Measurements from ENCODE around the gene GNAI2.

Gene GNAI2

DNA sequence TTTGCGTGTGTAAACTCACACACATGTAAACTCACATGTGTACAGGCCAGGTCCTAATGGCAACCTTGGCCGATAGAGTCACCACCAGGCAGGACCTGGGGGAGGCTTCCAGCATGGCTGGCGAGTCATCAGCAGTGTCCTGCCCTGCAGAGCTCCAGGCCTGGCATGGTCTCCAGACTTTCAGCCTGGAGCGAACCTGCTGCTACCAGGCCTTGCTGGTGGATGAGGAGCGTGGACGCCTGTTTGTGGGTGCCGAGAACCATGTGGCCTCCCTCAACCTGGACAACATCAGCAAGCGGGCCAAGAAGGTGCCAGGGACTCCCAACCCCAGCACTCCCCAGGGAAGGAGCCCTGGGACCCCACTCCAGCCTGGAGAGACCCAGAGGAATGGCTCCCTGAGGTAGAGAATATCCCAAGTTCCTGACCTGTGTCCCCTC lies 34.0 kb downstream of the GNAI2 start:
- peak; percentile 14; the same call in 2 of the 3 replicates for ATAC-seq
- TF ChIP-seq TCF4 (CRISPR knock-in tag; IDR thresholded peaks at IDR 0.05; ENCODE audit: borderline replicate concordance), result no peak
- no peak for TF ChIP-seq OSR1 (CRISPR knock-in tag; IDR thresholded peaks at IDR 0.05)
- TF ChIP-seq CSRNP3 (CRISPR knock-in tag; IDR thresholded peaks at IDR 0.05), result no peak
- no peak for TF ChIP-seq ZFP3 (CRISPR knock-in tag; IDR thresholded peaks at IDR 0.05)
- TF ChIP-seq ZNF70 (CRISPR knock-in tag; IDR thresholded peaks at IDR 0.05), result no peak
- TF ChIP-seq ESRRG (CRISPR knock-in tag; IDR thresholded peaks at IDR 0.05), result no peak
- no peak for TF ChIP-seq CSDC2 (CRISPR knock-in tag; IDR thresholded peaks at IDR 0.05)
- no peak for TF ChIP-seq ZNF565 (CRISPR knock-in tag; conservative IDR thresholded peaks at IDR 0.05; ENCODE audit: low read depth)
- no peak for TF ChIP-seq ZC3H10 (CRISPR knock-in tag; IDR thresholded peaks at IDR 0.05)
- TF ChIP-seq PPARA (CRISPR knock-in tag; IDR thresholded peaks at IDR 0.05; ENCODE audit: borderline replicate concordance), result no peak
- TF ChIP-seq TOX (CRISPR knock-in tag; IDR thresholded peaks at IDR 0.05; ENCODE audit: borderline replicate concordance), result no peak
- no peak for TF ChIP-seq ZFP30 (CRISPR knock-in tag; IDR thresholded peaks at IDR 0.05)
- TF ChIP-seq ZNF8 (CRISPR knock-in tag; IDR thresholded peaks at IDR 0.05), result no peak
- TF ChIP-seq, protein P1, sequence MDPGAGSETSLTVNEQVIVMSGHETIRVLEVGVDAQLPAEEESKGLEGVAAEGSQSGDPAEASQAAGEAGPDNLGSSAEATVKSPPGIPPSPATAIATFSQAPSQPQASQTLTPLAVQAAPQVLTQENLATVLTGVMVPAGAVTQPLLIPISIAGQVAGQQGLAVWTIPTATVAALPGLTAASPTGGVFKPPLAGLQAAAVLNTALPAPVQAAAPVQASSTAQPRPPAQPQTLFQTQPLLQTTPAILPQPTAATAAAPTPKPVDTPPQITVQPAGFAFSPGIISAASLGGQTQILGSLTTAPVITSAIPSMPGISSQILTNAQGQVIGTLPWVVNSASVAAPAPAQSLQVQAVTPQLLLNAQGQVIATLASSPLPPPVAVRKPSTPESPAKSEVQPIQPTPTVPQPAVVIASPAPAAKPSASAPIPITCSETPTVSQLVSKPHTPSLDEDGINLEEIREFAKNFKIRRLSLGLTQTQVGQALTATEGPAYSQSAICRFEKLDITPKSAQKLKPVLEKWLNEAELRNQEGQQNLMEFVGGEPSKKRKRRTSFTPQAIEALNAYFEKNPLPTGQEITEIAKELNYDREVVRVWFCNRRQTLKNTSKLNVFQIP (CRISPR knock-in tag; IDR thresholded peaks at IDR 0.05; ENCODE audit: borderline replicate concordance, low read depth), result no peak

DNA sequence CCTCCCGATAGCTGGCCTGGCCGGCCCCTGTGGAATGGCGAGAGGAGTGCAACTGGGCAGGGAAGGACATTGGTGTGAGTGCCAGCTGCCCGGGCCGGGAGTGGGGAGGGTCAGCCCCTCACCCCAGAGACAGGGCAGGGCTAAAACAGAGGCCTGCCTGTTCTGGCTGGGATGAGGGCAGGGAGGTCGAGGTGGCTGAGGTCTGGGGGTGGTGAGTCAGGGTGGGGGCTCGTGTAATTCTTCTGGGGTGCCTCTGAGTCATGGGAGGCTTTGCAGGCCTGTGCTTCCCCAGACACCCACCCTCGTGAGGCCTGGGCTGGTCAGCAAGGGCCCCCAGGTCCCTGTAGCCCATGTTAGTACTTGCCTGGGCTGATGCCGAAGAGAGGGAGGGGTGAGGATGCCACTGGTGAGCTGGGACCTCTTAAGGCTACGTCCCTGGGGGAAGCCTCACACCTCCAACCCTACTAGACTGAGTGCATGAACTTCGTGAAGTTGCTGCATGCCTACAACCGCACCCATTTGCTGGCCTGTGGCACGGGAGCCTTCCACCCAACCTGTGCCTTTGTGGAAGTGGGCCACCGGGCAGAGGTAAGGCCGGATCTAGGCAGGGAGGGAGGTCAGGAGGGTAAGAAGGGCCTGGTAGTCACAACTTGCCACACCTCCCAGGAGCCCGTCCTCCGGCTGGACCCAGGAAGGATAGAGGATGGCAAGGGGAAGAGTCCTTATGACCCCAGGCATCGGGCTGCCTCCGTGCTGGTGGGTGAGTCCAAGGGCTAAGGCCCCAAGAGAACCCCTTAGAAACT lies 34.6 kb downstream of the GNAI2 start:
- TF ChIP-seq ZFP30 (CRISPR knock-in tag; IDR thresholded peaks at IDR 0.05) (no peak), ZNF8 (CRISPR knock-in tag; IDR thresholded peaks at IDR 0.05) (no peak), TSHZ2 (CRISPR knock-in tag; IDR thresholded peaks at IDR 0.05) (no peak), OSR1 (CRISPR knock-in tag; IDR thresholded peaks at IDR 0.05) (no peak), CSRNP3 (CRISPR knock-in tag; IDR thresholded peaks at IDR 0.05) (no peak), ZC3H10 (CRISPR knock-in tag; IDR thresholded peaks at IDR 0.05) (no peak), GLIS3 (CRISPR knock-in tag; IDR thresholded peaks at IDR 0.05) (no peak), PPARA (CRISPR knock-in tag; IDR thresholded peaks at IDR 0.05; ENCODE audit: borderline replicate concordance) (no peak), TCF4 (CRISPR knock-in tag; IDR thresholded peaks at IDR 0.05; ENCODE audit: borderline replicate concordance) (no peak), CSDC2 (CRISPR knock-in tag; IDR thresholded peaks at IDR 0.05) (no peak), SNAI2 (CRISPR knock-in tag; IDR thresholded peaks at IDR 0.05) (no peak), ZFP3 (CRISPR knock-in tag; IDR thresholded peaks at IDR 0.05) (no peak), ESRRG (CRISPR knock-in tag; IDR thresholded peaks at IDR 0.05) (no peak), ZNF70 (CRISPR knock-in tag; IDR thresholded peaks at IDR 0.05) (no peak), TOX (CRISPR knock-in tag; IDR thresholded peaks at IDR 0.05; ENCODE audit: borderline replicate concordance) (no peak), ARNTL (CRISPR knock-in tag; IDR thresholded peaks at IDR 0.05; ENCODE audit: borderline replicate concordance, low read depth) (no peak), RARB (CRISPR knock-in tag; IDR thresholded peaks at IDR 0.05) (no peak)
- TF ChIP-seq, protein P2, sequence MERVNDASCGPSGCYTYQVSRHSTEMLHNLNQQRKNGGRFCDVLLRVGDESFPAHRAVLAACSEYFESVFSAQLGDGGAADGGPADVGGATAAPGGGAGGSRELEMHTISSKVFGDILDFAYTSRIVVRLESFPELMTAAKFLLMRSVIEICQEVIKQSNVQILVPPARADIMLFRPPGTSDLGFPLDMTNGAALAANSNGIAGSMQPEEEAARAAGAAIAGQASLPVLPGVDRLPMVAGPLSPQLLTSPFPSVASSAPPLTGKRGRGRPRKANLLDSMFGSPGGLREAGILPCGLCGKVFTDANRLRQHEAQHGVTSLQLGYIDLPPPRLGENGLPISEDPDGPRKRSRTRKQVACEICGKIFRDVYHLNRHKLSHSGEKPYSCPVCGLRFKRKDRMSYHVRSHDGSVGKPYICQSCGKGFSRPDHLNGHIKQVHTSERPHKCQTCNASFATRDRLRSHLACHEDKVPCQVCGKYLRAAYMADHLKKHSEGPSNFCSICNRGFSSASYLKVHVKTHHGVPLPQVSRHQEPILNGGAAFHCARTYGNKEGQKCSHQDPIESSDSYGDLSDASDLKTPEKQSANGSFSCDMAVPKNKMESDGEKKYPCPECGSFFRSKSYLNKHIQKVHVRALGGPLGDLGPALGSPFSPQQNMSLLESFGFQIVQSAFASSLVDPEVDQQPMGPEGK (CRISPR knock-in tag; IDR thresholded peaks at IDR 0.05; ENCODE audit: borderline replicate concordance), result no peak
- TF ChIP-seq, protein P1 (CRISPR knock-in tag; IDR thresholded peaks at IDR 0.05; ENCODE audit: borderline replicate concordance, low read depth), result no peak
- TF ChIP-seq, protein P3, sequence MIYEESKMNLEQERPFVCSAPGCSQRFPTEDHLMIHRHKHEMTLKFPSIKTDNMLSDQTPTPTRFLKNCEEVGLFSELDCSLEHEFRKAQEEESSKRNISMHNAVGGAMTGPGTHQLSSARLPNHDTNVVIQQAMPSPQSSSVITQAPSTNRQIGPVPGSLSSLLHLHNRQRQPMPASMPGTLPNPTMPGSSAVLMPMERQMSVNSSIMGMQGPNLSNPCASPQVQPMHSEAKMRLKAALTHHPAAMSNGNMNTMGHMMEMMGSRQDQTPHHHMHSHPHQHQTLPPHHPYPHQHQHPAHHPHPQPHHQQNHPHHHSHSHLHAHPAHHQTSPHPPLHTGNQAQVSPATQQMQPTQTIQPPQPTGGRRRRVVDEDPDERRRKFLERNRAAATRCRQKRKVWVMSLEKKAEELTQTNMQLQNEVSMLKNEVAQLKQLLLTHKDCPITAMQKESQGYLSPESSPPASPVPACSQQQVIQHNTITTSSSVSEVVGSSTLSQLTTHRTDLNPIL (CRISPR knock-in tag; IDR thresholded peaks at IDR 0.05; ENCODE audit: low read depth), result no peak
- ATAC-seq, result no peak

All from SK-N-SH treated with all-trans-retinoic acid at 6 μM for 48 hours (cell line).